ENCODE measurements around the gene ANKRD9.

- TF ChIP-seq EZH2phosphoT487 (IDR thresholded peaks at IDR 0.05; ENCODE audit: low read depth, severe bottlenecking, unreplicated experiment) (no peak), EZH2 (IDR thresholded peaks at IDR 0.05; ENCODE audit: borderline replicate concordance) (no peak)
Measured at GRCh38 chr14:102556098-102556677, 46.6 kb upstream of the ANKRD9 start.

Measured in hepatocyte (in vitro differentiated cells).